OCI-LY7 (cell line): ENCODE measurements around the gene PRPF8. TPM values are rescaled to one million over a fixed set of nuclear protein-coding genes. Genes with fewer than 3 reads are reported as not detected.

Experiments used
- BruUV-seq: library from RNA; stranded (reverse); fragments of 400-500 nt; replicated peaks from 2 replicates; lab custom pipeline; 2021; lab: Mats Ljungman, UMichigan
- CTCF ChIA-PET: fragments of 300-600 bp; sonication (Branson Sonifier 250); formaldehyde crosslinking; loops from one replicate; lab custom pipeline; 2022; ENCODE audit warnings: antibody characterized with exemption; ENCODE audit not compliant: unreplicated experiment; lab: Charles Lee
- POLR2A ChIA-PET: fragments of 300-600 bp; sonication (Branson Sonifier 250); formaldehyde crosslinking; loops from one replicate; lab custom pipeline; 2022; ENCODE audit warnings: antibody characterized with exemption; lab: Charles Lee
- DNase-seq: peaks from one replicate; pipeline ENCODE4 v3.0.0-alpha.2; 2015; ENCODE audit warnings: low spot score
- H2AFZ ChIP-seq: fragments of 200-600 bp; sonication (generic), shearing (Covaris generic); 2 replicates; pipeline ENCODE4 v1.6.1; 2014; ENCODE audit warnings: mild to moderate bottlenecking, antibody characterized with exemption, low read length, moderate library complexity
- H3K27ac ChIP-seq: fragments of 200-600 bp; sonication (generic); 2 replicates; pipeline ENCODE4 v1.5.1; 2014; ENCODE audit warnings: mixed run types, low read depth, mild to moderate bottlenecking, moderate library complexity, low read length, inconsistent platforms; ENCODE audit not compliant: poor library complexity, severe bottlenecking
- H3K36me3 ChIP-seq: fragments of 200-600 bp; sonication (generic); 2 replicates; pipeline ENCODE4 v1.6.1; 2014; ENCODE audit warnings: mild to moderate bottlenecking, antibody characterized with exemption, low read length, moderate library complexity, mixed read lengths; ENCODE audit not compliant: insufficient read depth
- H3K4me1 ChIP-seq: fragments of 200-600 bp; sonication (generic); 2 replicates; pipeline ENCODE4 v1.5.1; 2014; ENCODE audit warnings: mild to moderate bottlenecking, low read length; ENCODE audit not compliant: insufficient read depth, poor library complexity, severe bottlenecking
- H3K4me2 ChIP-seq: fragments of 200-600 bp; sonication (generic); 2 replicates; pipeline ENCODE4 v1.6.1; 2014; ENCODE audit warnings: mild to moderate bottlenecking, low read length
- H3K4me3 ChIP-seq: fragments of 200-600 bp; sonication (generic); 2 replicates; pipeline ENCODE4 v1.5.1; 2014; ENCODE audit warnings: mild to moderate bottlenecking, low read depth, low read length; ENCODE audit not compliant: poor library complexity, severe bottlenecking
- H3K79me2 ChIP-seq: fragments of 200-600 bp; sonication (generic); 2 replicates; pipeline ENCODE4 v1.6.1; 2016; ENCODE audit warnings: low read depth, mild to moderate bottlenecking, low read length, moderate library complexity, mixed read lengths; ENCODE audit not compliant: insufficient read depth
- H3K9me2 ChIP-seq: fragments of 200-600 bp; sonication (generic); 2 replicates; pipeline ENCODE4 v1.6.1; 2016; ENCODE audit warnings: mild to moderate bottlenecking, low read length, mixed read lengths; ENCODE audit not compliant: insufficient read depth
- H3K9me3 ChIP-seq: fragments of 200-600 bp; sonication (generic); 2 replicates; pipeline ENCODE4 v1.6.1; 2014; ENCODE audit warnings: mild to moderate bottlenecking, mixed run types, low read length, mixed read lengths
- H4K20me1 ChIP-seq: fragments of 200-600 bp; sonication (generic); 2 replicates; pipeline ENCODE4 v1.6.1; 2014; ENCODE audit warnings: mild to moderate bottlenecking, antibody characterized with exemption, low read length, moderate library complexity, mixed read lengths; ENCODE audit not compliant: insufficient read depth
- EZH2phosphoT487 ChIP-seq: fragments of 200-600 bp; sonication (generic); IDR thresholded peaks from 2 replicates; pipeline ENCODE4 v1.6.1; 2018; ENCODE audit warnings: low read depth, borderline replicate concordance, mild to moderate bottlenecking, mixed run types, antibody characterized with exemption, low read length, moderate library complexity, mixed read lengths
- intact Hi-C: fragments of 100-400 bp; cut with micrococcal nuclease; formaldehyde crosslinking; loops from one replicate; pipeline ENCODE4 v1.10.0; 2022; ENCODE audit not compliant: unreplicated experiment
- total RNA-seq, 2 experiments: library from RNA; depleted of rRNA in 1 of 2; stranded (reverse); fragments of >200 nt in 1 of 2; shearing (Covaris generic) in 1 of 2; gene quantifications; 2 replicates each; pipeline ENCODE4 v1.2.3, GENCODE V29; 2014 to 2022
- TF ChIP-seq, protein P1 (sequence below): fragments of 200-600 bp; sonication (generic); conservative IDR thresholded peaks from 2 replicates; pipeline ENCODE4 v1.5.1; 2014; ENCODE audit warnings: mild to moderate bottlenecking, antibody characterized with exemption, low read length, moderate library complexity, mixed read lengths

Gene PRPF8
- total RNA-seq, 2 experiments from 2014 or later = 162 to 427 TPM

DNA sequence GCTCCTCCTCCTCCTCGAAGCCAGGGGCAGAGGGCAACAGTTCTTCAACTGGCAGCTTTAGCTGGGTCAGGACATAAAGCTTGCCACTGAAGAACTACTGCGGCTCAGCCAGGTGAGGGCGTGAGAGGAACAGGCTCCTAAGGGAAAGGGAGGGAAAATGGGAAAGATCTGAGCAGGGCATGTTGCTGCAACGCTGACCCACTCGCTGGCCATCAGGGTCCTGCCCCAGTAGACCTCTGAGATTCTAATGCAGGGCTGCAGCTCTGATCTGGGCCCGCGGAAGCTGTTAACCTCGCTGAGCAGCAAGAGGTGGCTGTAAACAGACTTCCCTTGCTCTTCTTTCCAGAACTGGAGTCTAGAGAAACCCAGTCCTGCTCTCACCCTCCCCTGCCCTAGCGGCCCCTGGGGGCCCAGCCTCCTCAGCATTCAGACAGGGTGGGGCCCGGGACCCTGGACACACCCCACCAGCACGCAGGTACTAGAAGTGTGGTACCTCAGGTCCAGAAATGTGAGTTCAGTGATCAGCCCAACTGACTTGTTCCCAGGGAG is 29.3 kb upstream of the PRPF8 start:
- intact Hi-C loops = loop anchor here (10.0 kb wide), 1 partner anchor 149 kb away; the partner anchor contains the start of gene PITPNA
- Histone ChIP-seq H3K9me2 (no peaks in the 10 kb centered on the region), H3K27ac (no peak overlapping the region), H4K20me1 (no peaks in the 10 kb centered on the region), H2AFZ (no peak overlapping the region), H3K36me3 (no peaks in the 10 kb centered on the region), H3K4me1 (peaks cover 20% of the 10 kb centered on the region), H3K79me2 (no peaks in the 10 kb centered on the region), H3K9me3 (no peaks in the 10 kb centered on the region), H3K4me3 (no peak overlapping the region), H3K4me2 (no peak overlapping the region)
- POLR2A ChIA-PET = interaction anchor here (1.0 kb wide), 1 partner anchor 289 kb away, joined by 3 read pairs; no protein-coding TSS in a partner anchor
- no TSS peak for BruUV-seq
- CTCF ChIA-PET = no interaction called here
- no peak for DNase-seq
- TF ChIP-seq, protein P1, sequence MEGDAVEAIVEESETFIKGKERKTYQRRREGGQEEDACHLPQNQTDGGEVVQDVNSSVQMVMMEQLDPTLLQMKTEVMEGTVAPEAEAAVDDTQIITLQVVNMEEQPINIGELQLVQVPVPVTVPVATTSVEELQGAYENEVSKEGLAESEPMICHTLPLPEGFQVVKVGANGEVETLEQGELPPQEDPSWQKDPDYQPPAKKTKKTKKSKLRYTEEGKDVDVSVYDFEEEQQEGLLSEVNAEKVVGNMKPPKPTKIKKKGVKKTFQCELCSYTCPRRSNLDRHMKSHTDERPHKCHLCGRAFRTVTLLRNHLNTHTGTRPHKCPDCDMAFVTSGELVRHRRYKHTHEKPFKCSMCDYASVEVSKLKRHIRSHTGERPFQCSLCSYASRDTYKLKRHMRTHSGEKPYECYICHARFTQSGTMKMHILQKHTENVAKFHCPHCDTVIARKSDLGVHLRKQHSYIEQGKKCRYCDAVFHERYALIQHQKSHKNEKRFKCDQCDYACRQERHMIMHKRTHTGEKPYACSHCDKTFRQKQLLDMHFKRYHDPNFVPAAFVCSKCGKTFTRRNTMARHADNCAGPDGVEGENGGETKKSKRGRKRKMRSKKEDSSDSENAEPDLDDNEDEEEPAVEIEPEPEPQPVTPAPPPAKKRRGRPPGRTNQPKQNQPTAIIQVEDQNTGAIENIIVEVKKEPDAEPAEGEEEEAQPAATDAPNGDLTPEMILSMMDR = peak; percentile 65
- TF ChIP-seq EZH2phosphoT487 = no peak

DNA sequence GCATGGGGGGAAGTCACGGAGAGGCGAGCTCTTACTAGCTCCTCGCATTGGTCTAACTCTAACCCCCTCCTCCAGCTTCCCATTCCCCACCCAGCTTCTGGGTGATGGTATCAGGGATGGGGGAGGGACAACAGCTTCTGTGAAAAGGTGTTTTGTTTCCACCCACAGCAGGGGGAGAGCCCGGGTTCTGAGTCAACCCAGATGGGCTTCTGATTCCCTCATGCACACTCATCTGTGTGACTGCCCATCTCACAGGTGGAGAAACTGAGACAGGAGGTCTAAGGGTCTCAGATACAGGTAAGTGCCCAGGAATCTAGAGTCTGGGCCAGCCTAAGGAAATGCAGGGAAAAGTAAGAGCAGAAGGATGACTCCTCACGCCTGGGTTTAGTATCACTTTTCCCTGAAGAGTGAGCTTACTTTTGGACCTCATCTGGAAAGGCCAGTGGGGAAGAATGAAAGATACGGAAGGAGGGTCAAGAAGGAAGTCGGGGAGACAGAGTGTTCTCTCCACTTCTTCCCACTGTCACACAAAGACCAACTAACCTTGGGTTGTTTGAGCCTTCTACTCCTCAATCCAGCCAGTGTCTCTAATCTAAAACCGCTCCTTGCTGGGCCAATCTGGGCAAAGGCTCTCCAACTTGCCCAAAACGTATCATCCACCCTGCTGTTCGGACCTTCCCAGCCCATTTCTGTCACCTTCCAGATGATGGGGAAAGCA is 28.7 kb upstream of the PRPF8 start:
- no peak overlapping the region for H2AFZ ChIP-seq
- no TSS peak for BruUV-seq
- TF ChIP-seq EZH2phosphoT487 = no peak
- TF ChIP-seq, protein P1 = no peak
- intact Hi-C loops = loop anchor here (10.0 kb wide), 1 partner anchor 149 kb away; the partner anchor contains the start of gene PITPNA
- H3K4me2 ChIP-seq = no peak overlapping the region
- ChIA-PET POLR2A (interaction anchor here (1.0 kb wide), 1 partner anchor 289 kb away, joined by 3 read pairs; no protein-coding TSS in a partner anchor), CTCF (interaction anchor here (0.6 kb wide), 1 partner anchor 60 kb away, joined by 4 read pairs; no protein-coding TSS in a partner anchor)
- no peaks in the 10 kb centered on the region for H3K36me3 ChIP-seq
- peaks cover 20% of the 10 kb centered on the region for H3K4me1 ChIP-seq
- no peaks in the 10 kb centered on the region for H3K9me3 ChIP-seq
- no peaks in the 10 kb centered on the region for H3K9me2 ChIP-seq
- no peak for DNase-seq
- H3K79me2 ChIP-seq = no peaks in the 10 kb centered on the region
- no peak overlapping the region for H3K4me3 ChIP-seq
- H4K20me1 ChIP-seq = no peaks in the 10 kb centered on the region
- no peak overlapping the region for H3K27ac ChIP-seq

DNA sequence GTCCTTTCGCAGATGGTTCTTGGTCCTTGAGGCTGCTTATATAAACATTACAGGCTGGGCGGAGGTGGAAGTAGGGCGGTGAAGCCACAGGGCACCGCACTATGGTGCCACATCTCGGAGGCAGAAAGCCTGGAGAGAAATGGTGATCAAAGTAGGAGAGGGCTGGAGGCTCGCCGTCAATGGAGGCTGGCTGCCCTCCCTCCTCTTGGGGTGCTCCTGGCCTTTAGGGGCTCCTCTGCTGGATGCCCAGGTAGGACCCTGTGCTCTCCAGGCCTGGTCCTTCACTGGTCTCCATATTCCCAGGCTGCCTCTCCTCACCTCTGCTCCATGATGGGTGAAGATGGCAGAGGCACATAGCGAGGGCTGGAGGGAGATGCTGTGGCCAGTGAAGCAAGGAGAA is 27.6 kb upstream of the PRPF8 start:
- H3K36me3 ChIP-seq = no peaks in the 10 kb centered on the region
- peaks cover 11% of the 10 kb centered on the region for H3K4me1 ChIP-seq
- intact Hi-C loops = loop anchor here (10.0 kb wide), 1 partner anchor 147 kb away; the partner anchor contains the start of gene PITPNA
- no peak for TF ChIP-seq EZH2phosphoT487
- TF ChIP-seq, protein P1 = no peak
- no peaks in the 10 kb centered on the region for H3K9me3 ChIP-seq
- H3K4me2 ChIP-seq = no peak overlapping the region
- no TSS peak for BruUV-seq
- no peaks in the 10 kb centered on the region for H4K20me1 ChIP-seq
- CTCF ChIA-PET = no interaction called here
- no peaks in the 10 kb centered on the region for H3K9me2 ChIP-seq
- no peak for DNase-seq
- no peak overlapping the region for H2AFZ ChIP-seq
- no peaks in the 10 kb centered on the region for H3K79me2 ChIP-seq
- H3K27ac ChIP-seq = no peak overlapping the region
- no peak overlapping the region for H3K4me3 ChIP-seq
- POLR2A ChIA-PET = no interaction called here
